Muscle of back (tissue), 13 donors: ENCODE data around the gene MINDY2. TPM values are rescaled to one million over a fixed set of nuclear protein-coding genes. Genes with fewer than 3 reads are reported as not detected.
A peak's percentile ranks its signal among the peaks of the same experiment; 100 is the strongest.

ENCODE experiments used
- DNase-seq, 3 donors: peaks; one replicate each; pipeline versions ENCODE4 v3.0.0 to v3.0.0-alpha.2; 2013
- long read RNA-seq, 9 donors: transcript quantifications; one replicate each; lab custom pipeline, GENCODE V29; 2026
- polyA plus RNA-seq, 10 donors: library from polyadenylated mRNA; unstranded; fragments of 120-200 nt; gene quantifications; one replicate each; pipeline ENCODE4 v1.2.1, GENCODE V29; 2013; ENCODE audit not compliant: insufficient read length in 10 of 10

The MINDY2 gene, protein sequence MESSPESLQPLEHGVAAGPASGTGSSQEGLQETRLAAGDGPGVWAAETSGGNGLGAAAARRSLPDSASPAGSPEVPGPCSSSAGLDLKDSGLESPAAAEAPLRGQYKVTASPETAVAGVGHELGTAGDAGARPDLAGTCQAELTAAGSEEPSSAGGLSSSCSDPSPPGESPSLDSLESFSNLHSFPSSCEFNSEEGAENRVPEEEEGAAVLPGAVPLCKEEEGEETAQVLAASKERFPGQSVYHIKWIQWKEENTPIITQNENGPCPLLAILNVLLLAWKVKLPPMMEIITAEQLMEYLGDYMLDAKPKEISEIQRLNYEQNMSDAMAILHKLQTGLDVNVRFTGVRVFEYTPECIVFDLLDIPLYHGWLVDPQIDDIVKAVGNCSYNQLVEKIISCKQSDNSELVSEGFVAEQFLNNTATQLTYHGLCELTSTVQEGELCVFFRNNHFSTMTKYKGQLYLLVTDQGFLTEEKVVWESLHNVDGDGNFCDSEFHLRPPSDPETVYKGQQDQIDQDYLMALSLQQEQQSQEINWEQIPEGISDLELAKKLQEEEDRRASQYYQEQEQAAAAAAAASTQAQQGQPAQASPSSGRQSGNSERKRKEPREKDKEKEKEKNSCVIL
- 10 to 100 TPM in 6 of 10 donors, 1 to 10 TPM in 4; 6.0 to 12.6 (median 10.1) TPM for polyA plus RNA-seq
- long read RNA-seq, donor 1, full-length matches to known transcripts, result 2 of 2 reads
- long read RNA-seq, donor 1, partial matches to known transcripts, result 0 of 2 reads
- long read RNA-seq, donor 1, other reads (novel, unspliced or antisense), result 0 of 2 reads
- long read RNA-seq, donor 2, full-length matches to known transcripts, result 2 of 2 reads
- long read RNA-seq, donor 2, partial matches to known transcripts, result 0 of 2 reads
- long read RNA-seq, donor 2, other reads (novel, unspliced or antisense), result 0 of 2 reads
- long read RNA-seq, donor 3, result 0 reads
- long read RNA-seq, donor 4, result 0 reads
- long read RNA-seq, donor 5, full-length matches to known transcripts, result 7 of 7 reads
- long read RNA-seq, donor 5, partial matches to known transcripts, result 0 of 7 reads
- long read RNA-seq, donor 5, other reads (novel, unspliced or antisense), result 0 of 7 reads
- long read RNA-seq, donor 6, full-length matches to known transcripts, result 4 of 4 reads
- long read RNA-seq, donor 6, partial matches to known transcripts, result 0 of 4 reads
- long read RNA-seq, donor 6, other reads (novel, unspliced or antisense), result 0 of 4 reads
- long read RNA-seq, donor 7, full-length matches to known transcripts, result 1 of 1 reads
- long read RNA-seq, donor 7, partial matches to known transcripts, result 0 of 1 reads
- long read RNA-seq, donor 7, other reads (novel, unspliced or antisense), result 0 of 1 reads
- long read RNA-seq, donor 8, full-length matches to known transcripts, result 3 of 3 reads
- long read RNA-seq, donor 8, partial matches to known transcripts, result 0 of 3 reads
- long read RNA-seq, donor 8, other reads (novel, unspliced or antisense), result 0 of 3 reads
- long read RNA-seq, donor 9, result 0 reads

DNA sequence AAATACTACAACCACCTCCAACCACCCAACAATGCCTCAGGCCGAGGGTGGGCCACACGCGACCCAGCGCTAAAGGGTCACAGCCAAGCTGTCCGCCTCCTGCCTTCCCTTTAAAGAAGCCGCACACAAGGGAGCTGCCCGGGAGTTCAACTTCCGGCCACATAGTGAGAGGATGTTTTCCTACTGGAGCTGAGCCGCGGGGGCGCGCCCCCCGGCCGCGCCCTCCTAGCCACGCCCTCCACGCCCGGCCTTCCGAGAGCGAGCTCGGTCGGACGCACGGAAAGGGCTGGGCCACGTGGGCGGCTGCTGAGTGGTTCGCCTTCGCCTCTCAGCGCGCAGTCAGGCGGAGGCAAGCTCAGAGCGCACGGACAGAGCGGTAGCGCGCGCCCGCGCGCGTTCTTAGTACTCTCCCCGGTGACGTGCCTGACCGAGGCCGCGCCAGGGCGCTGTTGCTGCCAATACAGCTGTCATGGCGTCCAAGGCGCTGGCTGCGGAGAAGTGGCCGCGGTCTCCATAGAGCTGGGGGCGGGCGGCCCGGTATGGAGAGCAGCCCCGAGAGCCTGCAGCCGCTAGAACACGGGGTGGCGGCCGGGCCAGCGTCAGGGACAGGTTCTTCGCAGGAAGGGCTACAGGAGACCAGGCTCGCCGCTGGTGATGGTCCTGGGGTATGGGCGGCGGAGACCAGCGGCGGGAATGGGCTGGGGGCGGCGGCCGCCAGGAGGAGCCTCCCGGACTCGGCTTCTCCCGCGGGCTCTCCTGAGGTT lies at the start of gene MINDY2:
MINDY2 (plus strand) TSS at position 446 of the 764 bp plus-strand sequence; CDS start at position 540, 94 bp downstream.
- DNase-seq, result peak; percentile 99 to 100 (median 100)

DNA sequence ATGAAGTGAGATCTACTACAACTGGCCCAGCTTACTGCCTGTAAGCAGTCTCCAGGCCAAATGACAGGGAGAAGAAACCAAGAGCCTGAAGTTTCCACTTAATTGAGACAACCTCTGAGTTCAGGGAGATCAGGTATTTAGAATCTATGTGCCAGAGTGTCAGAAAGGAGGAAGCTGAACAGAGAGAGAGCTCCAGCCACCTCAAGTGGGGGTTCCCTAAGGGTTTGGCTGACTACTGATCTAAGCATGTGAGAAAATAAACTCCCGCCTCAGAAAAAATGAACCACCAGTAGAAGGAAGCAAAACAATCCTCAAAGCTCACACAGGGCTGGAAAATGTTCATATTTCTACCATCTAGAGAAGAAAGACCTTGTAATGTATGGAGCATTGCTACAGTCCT lies 46.6 kb upstream of the MINDY2 start:
- DNase-seq, result peak in 2 of 3 donors; percentile 29 to 33

DNA sequence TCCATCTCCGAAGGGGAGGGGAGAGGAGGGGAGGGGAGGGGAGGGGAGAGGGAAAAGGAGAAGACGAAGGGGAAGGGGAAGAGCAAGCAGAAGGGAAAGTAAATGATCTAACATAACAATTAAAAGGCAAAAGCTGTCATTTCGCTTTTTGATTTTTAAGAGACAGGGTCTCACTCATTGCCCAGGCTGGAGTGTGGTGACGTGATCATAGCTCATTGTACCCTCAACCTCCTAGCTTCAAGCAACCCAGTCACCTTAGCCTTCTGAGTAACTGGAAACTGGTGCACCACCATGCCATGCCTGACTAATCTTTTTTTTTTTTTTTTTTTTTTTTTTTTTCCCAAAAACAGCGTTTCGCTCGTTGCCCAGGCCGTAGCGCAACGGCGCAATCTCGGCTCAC lies 44.2 kb upstream of the MINDY2 start:
- no peak for DNase-seq

DNA sequence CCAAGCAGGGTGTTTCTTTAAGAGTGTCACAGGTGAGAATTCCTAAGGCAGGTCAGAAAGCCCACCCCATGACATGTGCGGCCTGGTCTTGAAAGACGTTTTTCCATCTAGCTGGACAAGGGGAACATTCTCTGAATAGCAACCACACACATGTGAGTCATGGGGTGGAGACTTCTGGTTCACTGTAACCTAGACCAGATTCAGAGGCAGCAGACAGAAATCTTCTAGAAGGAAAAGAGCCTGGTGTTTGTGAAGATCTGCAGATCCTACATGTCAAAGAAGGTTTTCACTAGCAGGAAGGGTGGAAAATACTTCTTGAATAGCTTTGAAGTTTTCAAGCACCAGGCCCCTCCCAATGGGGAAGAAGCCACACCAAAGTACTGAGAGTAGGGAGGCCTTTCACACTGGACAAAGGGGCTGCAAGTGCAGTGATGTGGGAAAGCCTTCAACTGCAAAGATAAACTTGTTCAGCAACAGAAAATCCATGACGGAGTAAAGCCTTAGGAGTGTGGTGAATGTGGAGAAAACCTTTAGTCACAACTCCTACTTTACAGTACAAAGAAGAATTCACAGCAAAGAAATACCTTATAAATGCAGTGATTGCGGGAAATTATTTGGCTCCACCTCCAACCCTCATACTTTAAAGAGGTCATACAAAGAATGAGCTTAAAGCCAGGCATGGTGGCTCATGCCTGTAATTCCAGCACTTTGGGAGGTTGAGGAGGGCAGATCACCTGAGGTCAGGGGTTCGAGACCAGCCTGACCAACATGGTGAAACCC lies 39.2 kb upstream of the MINDY2 start:
- DNase-seq, result no peak

DNA sequence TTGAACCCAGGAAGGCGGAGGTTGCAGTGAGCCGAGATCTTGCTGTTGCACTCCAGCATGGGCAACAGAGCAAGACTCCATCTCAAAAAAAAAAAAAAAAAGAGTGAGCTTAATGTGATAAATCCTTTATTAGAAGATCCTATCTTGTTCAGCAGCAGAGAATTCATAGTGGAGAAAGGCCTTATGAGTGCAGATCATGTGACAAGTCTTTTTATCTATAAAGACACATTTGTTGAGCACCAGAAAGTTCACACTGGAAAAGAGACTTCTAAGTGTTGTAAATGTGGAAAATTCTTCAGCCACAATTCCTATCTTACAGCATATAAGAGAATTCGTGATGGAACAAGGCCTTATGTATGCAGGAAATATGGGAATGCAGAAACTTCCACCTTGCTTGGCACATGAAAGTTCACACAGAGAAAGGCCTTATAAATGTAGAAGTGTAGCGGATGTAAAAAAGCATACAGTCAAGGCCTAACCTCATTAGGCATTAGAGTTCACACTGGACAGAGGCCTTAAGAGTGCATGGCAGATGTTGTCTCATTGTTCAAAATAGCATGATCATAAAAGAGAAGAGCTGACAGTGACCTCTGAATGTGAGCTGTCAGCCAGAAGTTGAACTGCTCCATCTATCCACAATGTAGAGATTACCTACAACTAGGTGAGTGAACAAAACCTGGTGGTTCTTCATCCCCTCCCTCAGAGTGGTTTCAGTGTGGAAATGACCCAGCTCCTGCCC lies 38.3 kb upstream of the MINDY2 start:
- DNase-seq, result no peak

DNA sequence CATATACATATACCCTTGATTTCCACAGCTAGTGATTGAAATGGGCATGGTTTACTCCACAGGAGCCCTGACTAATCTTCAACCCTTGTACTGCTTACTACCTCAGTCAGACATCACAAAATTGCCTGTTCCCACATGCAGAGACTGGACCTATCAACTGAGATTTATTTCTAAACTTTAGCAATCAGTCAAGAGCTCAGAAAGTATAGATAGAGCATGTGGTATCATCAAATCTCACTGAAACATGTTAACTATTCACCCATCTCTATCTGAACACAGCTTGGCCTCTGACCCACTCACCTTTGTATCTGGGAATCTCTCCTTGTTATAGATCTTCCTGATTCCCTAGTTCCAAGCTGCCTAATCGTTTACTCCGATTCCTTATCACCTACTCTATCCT lies 36.2 kb upstream of the MINDY2 start:
- no peak for DNase-seq

DNA sequence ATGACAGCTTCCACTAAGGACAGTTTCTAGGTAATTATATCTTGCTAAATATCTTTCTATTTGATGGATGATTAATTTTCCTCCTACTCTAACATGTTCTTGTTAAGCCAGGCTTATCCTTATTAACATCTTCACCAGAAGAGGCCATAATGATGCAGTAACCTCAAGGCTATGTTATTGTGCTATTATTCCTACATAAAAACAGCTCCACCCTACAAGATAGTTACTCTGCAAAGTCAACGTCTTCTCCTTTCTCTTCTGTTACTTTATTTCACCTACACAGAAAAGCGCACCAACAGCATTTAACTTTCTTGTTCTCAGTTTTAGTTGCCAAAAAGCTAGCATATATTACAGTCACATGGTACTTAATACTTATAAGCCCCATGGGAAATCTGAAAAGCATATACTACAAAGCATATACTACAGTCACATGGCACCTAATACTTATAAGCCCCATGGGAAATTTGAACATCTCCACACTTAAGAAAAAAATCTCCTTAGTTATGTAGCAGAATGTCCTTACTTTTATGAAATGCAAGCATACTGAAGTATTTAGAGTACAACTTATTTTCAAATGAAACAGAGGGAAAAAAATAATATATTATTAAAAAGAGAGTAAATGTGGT lies 35.0 kb upstream of the MINDY2 start:
- DNase-seq, result no peak

DNA sequence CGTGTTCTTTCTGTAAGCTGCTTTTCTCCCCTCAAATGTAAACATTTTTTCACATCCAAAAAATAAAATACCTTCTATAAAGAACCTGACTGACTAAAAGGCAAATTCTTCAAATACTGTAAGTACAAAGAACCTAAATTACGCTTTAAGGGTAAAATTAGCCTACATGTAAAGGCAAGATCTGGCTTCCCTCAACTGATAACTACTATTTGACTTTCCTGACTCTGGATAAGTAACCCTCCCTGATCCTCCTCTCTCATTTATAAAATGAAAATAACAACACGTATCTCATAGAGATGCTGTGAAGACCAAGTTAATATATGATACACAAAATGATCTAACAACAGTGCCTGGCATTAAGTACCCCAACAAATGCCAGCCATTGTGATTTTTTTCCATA lies 33.8 kb upstream of the MINDY2 start:
- DNase-seq, result no peak

DNA sequence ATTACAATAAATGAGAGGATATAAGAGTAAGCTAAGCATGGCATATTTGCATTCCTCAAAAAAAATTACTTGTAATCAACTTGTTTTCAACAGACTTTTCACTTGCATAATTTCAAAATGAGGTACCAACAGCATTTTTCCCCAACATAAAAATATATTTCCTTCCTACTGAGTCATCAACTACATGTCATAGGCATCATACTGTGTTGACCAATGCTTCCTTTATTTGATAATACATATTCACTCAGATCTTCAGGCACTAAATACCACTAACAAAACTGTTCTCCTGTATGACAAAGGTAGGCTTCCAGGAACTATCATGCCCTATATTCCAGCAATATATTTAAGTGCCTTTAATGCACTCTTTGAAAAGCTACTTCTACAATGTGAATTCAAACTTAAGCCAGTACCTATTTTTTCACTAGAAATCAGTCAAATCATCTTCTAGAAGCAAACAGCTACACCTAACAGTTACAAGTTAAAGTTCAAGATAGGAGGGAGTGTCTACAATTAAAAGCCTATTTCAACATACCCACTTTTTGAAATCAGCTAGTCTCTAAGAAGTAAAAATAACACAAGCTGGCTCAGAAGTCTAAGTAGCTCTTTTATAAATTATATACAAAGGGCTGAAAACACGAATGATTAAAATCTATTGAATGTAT lies 32.9 kb upstream of the MINDY2 start:
- DNase-seq, result no peak

DNA sequence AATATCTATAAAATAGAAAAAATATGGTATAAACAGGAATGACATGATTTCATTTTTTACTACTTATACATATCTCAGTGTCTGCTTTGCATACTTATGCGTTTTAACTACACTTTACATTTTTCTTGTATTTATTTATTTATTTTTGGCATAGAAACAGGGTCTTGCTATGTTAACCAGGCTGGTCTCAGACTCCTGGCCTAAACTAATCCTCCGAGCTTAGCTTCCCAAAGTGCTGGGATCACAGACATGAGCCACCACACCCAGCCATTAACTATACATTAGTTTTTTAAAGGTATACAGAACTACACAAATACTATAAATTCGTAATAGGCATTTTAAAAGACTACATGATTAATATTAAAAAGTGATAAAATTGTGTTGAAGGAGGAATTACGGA lies 30.7 kb upstream of the MINDY2 start:
- DNase-seq, result no peak

DNA sequence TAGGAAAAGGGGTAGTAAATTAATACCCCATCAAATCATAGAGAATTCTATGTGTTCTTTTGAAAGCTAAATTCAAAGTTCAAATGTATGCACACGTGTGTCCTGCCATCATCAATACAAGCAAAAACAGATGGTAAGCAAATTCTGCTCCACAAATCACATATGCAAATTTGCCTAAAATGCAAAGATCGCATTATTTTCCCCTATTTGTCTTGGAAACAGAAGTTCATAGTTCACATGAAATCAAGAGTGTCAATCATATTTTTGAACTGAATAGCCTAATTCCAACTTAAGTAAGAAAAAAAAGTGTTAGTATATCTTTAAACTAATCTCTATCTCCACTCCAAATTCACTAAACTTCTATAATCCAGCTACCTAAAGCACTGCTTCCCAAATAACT lies 30.1 kb upstream of the MINDY2 start:
- DNase-seq, result no peak

DNA sequence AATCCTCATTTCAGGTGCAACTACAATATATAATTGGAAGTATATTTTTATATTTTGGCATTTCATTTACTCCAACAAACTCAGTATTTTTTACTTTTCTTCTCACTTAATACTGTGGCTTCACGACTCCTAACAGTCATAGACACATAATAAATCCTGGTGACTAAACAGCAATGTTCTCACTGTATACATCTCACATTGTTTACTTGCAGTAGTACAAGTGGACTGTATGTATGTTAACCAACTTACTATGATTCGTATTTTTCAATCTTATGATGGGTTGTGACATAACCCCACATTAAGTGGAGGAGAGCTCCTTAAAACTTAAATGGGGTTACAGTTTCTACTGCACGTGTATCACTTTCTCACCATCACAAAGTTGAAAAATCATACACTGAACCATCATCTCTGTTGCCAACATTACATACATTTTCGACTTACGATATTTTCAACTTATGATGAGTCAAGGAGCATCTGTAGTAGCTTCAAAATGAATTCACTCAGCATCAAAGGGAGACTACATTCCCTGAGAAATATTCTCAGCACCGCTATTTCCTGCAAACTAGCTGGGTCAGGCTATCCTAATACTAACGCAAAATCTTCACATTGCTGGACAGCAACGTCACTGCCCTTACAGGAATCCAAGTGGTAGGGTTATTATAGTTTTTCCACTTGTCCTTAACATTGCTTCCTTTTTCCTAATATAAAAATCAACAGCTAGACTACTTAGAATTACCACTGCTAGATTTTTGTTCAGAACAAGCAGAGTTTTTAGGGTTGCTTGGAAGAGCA lies 28.9 kb upstream of the MINDY2 start:
- DNase-seq, result peak; percentile 29 to 60 (median 47)

DNA sequence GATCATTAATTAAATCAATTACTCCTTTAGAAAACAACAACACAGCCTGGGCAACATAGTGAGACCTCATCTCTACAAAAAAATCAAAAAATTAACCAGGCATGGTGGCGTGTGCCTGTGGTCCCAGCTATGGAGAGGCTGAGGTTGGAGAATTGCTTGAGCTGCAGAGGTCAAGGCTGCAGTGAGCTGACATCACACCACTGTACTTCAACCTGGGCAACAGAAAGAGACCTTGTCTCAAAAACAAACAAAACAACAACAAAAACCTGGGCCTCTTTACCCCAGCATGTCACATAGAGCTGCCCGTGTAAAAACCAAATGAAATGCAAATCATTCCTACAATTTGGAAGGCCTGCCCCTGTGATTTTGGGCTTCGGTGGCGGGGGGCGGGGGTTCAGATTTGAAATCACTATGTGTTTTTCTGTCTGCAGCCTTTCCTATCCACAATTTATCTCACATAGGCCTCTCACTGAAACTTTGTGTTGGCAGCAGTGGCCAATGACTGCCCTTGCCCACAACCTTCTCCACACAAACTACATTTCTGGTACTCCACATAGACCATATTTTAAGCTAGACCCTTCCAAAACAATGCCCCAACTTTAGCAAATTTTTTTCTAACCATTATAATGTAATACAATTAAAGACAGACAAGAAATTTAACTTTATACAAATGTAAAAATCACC lies 28.1 kb upstream of the MINDY2 start:
- DNase-seq, result no peak

DNA sequence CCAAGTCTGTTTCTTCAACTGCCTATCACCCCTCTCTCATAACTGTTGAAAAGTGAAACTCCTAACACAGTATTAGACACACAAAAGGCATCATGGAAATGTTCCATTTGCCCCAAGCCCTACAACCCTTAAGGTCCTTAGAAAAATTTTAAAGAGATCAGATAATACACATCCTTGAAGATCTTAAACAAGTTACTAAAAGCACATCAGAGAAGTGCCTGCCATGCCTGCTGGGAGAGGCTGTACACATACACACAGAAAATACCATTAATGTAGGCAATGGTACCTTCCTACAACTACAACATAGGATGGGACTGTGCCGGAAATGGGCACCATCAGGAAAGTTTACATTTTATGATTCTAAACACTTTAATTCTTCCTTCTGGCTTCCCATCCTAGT lies 24.9 kb upstream of the MINDY2 start:
- no peak for DNase-seq

DNA sequence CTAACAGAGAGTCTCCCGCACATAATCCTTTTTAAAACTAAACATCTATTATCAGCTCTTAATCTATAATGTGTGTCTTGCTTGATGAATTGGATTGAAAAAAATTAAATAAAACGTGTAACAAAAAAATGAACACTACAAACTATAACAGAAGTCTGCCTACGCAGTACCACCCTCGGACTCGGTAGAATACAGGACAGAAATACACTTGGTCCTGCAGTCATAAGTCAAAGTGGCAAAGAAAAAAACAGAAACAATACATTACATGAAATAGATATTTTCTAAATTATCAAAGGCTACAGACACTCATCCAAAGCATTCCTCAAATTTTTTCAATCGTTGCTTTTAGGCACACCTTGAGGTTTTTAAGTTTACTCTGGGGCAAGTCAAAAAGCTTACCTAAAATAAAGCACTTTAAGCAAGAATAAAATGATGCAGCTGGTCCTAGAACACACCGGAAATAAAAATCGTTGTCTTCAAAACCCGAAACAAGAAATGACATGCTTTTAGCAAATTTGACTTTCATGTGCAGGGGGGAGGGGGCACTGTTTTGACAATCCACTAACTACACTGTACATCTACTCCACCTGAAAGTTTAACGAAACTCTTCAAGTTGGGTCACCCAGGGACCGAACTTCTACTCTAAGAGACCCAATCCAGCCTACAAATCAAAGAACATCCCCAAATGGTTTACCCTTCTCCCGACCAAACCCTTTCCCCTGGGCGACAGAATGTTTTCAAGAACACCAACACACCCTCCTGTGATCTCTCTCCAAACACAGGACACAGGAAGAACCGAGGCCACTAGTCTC lies 22.9 kb upstream of the MINDY2 start:
- peak in 1 of 3 donors; percentile 31 for DNase-seq
